HEK293 (cell line): ENCODE measurements around the gene CLDN6.
A peak's percentile ranks its signal among the peaks of the same experiment; 100 is the strongest.

Experiments used
- CTCF ChIA-PET: fragments of 350-600 bp; formaldehyde crosslinking; extraction: SDS; loops from one replicate; lab custom pipeline; 2021; ENCODE audit warnings: antibody characterized with exemption; lab: Yijun Ruan, JAX
- POLR2A ChIA-PET: fragments of 300-600 bp; formaldehyde crosslinking; extraction: SDS; loops from one replicate; lab custom pipeline; 2020; ENCODE audit warnings: antibody characterized with exemption, inconsistent platforms; lab: Yijun Ruan, JAX
- H3K27ac ChIP-seq: fragments of 200-500 bp; sonication (Bioruptor generic); 2 replicates; pipeline ENCODE4 v1.5.1; 2014; ENCODE audit warnings: low read depth, low read length, control low read depth, inconsistent platforms; ENCODE audit errors: extremely low read depth
- H3K36me3 ChIP-seq, 2 experiments: fragments of 200-500 bp in 1 of 2; sonication (Bioruptor generic) in 1 of 2; 1 replicate in 1 of 2; 2 replicates in 1 of 2; pipeline ENCODE4 v1.5.1; 2014 to 2017; ENCODE audit warnings: inconsistent platforms in 2 of 2, low read length in 2 of 2; ENCODE audit not compliant: control insufficient read depth in 2 of 2, insufficient read depth in 1 of 2
- H3K4me1 ChIP-seq: fragments of 200-500 bp; sonication (Bioruptor generic); 2 replicates; pipeline ENCODE4 v1.5.1; 2014; ENCODE audit warnings: mild to moderate bottlenecking, low read length, inconsistent platforms; ENCODE audit not compliant: control insufficient read depth, insufficient read depth
- H3K4me3 ChIP-seq: 2 replicates; pipeline ENCODE4 v1.5.1; 2011; ENCODE audit warnings: low read depth, mild to moderate bottlenecking, control low read depth, low read length, moderate library complexity
- H3K9me3 ChIP-seq: fragments of 200-500 bp; sonication (Bioruptor generic); 2 replicates; pipeline ENCODE4 v1.5.1; 2014; ENCODE audit warnings: low read depth, low read length, inconsistent platforms; ENCODE audit not compliant: control insufficient read depth, insufficient read depth
- BCL11B ChIP-seq: fragments of 450-650 bp; formaldehyde crosslinking; IDR thresholded peaks from 2 replicates; pipeline ENCODE4 v1.5.1; 2016; ENCODE audit warnings: low read depth, missing biosample characterization, missing genetic modification characterization
- EGR2 ChIP-seq: fragments of 450-650 bp; formaldehyde crosslinking; IDR thresholded peaks from 2 replicates; pipeline ENCODE4 v1.5.1; 2016; ENCODE audit warnings: low read depth, missing biosample characterization, missing genetic modification characterization
- GLI4 ChIP-seq: fragments of 450-650 bp; formaldehyde crosslinking; IDR thresholded peaks from 2 replicates; pipeline ENCODE4 v1.5.1; 2016; ENCODE audit warnings: missing biosample characterization, missing genetic modification characterization
- REPIN1 ChIP-seq: fragments of 450-650 bp; formaldehyde crosslinking; IDR thresholded peaks from 2 replicates; pipeline ENCODE4 v1.5.1; 2017; ENCODE audit warnings: missing biosample characterization, missing genetic modification characterization, low read depth
- YY1 ChIP-seq: fragments of 450-650 bp; formaldehyde crosslinking; IDR thresholded peaks from 2 replicates; pipeline ENCODE4 v1.5.1; 2018; ENCODE audit warnings: missing biosample characterization, missing genetic modification characterization
- YY2 ChIP-seq: fragments of 450-650 bp; formaldehyde crosslinking; IDR thresholded peaks from 2 replicates; pipeline ENCODE4 v1.5.1; 2016; ENCODE audit warnings: missing biosample characterization, missing genetic modification characterization
- ZEB2 ChIP-seq: fragments of 450-650 bp; formaldehyde crosslinking; IDR thresholded peaks from 2 replicates; pipeline ENCODE4 v1.5.1; 2016; ENCODE audit warnings: missing biosample characterization, missing genetic modification characterization
- ZIC2 ChIP-seq: fragments of 450-650 bp; formaldehyde crosslinking; IDR thresholded peaks from 2 replicates; pipeline ENCODE4 v1.5.1; 2016; ENCODE audit warnings: missing biosample characterization, missing genetic modification characterization
- ZNF133 ChIP-seq: fragments of 450-650 bp; formaldehyde crosslinking; IDR thresholded peaks from 2 replicates; pipeline ENCODE4 v1.5.1; 2016; ENCODE audit warnings: missing biosample characterization, missing genetic modification characterization
- ZNF274 ChIP-seq, 2 experiments: fragments of 200-500 bp in 1 of 2; fragments of 450-650 bp in 1 of 2; sonication (Bioruptor generic) in 1 of 2; formaldehyde crosslinking in 1 of 2; IDR thresholded peaks; 2 replicates each; pipeline versions ENCODE4 v1.5.1 to v1.6.1; 2014 to 2016; ENCODE audit warnings: borderline replicate concordance in 1 of 2, inconsistent platforms in 1 of 2, low read length in 1 of 2, missing biosample characterization in 1 of 2, missing genetic modification characterization in 1 of 2
- ZNF292 ChIP-seq: fragments of 450-650 bp; formaldehyde crosslinking; IDR thresholded peaks from 2 replicates; pipeline ENCODE4 v1.5.1; 2016; ENCODE audit warnings: low read depth, missing biosample characterization, missing genetic modification characterization, borderline replicate concordance
- ZNF335 ChIP-seq: fragments of 450-650 bp; formaldehyde crosslinking; conservative IDR thresholded peaks from 2 replicates; pipeline ENCODE4 v1.5.1; 2016; ENCODE audit warnings: missing biosample characterization, missing genetic modification characterization
- ZNF394 ChIP-seq: fragments of 450-650 bp; formaldehyde crosslinking; IDR thresholded peaks from 2 replicates; pipeline ENCODE4 v1.5.1; 2016; ENCODE audit warnings: missing biosample characterization, missing genetic modification characterization, mild to moderate bottlenecking, moderate library complexity, borderline replicate concordance
- ZNF521 ChIP-seq: fragments of 450-650 bp; formaldehyde crosslinking; IDR thresholded peaks from 2 replicates; pipeline ENCODE4 v1.5.1; 2017; ENCODE audit warnings: missing biosample characterization, mild to moderate bottlenecking, missing genetic modification characterization
- ZNF549 ChIP-seq: fragments of 450-650 bp; IDR thresholded peaks from 2 replicates; pipeline ENCODE4 v1.5.1; 2018; ENCODE audit warnings: missing biosample characterization, missing genetic modification characterization, mild to moderate bottlenecking, inconsistent platforms, moderate library complexity
- ZNF585B ChIP-seq: fragments of 450-650 bp; formaldehyde crosslinking; IDR thresholded peaks from 2 replicates; pipeline ENCODE4 v1.5.1; 2016; ENCODE audit warnings: missing biosample characterization, missing genetic modification characterization
- TF ChIP-seq, protein P1 (sequence below): fragments of 450-650 bp; formaldehyde crosslinking; IDR thresholded peaks from 2 replicates; pipeline ENCODE4 v1.5.1; 2016; ENCODE audit warnings: missing biosample characterization, missing genetic modification characterization
- TF ChIP-seq, protein P2 (sequence below): fragments of 450-650 bp; formaldehyde crosslinking; IDR thresholded peaks from 2 replicates; pipeline ENCODE4 v1.5.1; 2016; ENCODE audit warnings: missing biosample characterization, missing genetic modification characterization
- TF ChIP-seq, protein P3 (sequence below): fragments of 450-650 bp; formaldehyde crosslinking; conservative IDR thresholded peaks from 2 replicates; pipeline ENCODE4 v1.5.1; 2016; ENCODE audit warnings: low read depth, missing biosample characterization, missing genetic modification characterization
- TF ChIP-seq, protein P4 (sequence below): fragments of 450-650 bp; formaldehyde crosslinking; IDR thresholded peaks from 2 replicates; pipeline ENCODE4 v1.5.1; 2016; ENCODE audit warnings: missing biosample characterization, missing genetic modification characterization
- TF ChIP-seq, protein P5 (sequence below): fragments of 450-650 bp; formaldehyde crosslinking; IDR thresholded peaks from 2 replicates; pipeline ENCODE4 v1.5.1; 2016; ENCODE audit warnings: missing biosample characterization, missing genetic modification characterization

Gene CLDN6

DNA sequence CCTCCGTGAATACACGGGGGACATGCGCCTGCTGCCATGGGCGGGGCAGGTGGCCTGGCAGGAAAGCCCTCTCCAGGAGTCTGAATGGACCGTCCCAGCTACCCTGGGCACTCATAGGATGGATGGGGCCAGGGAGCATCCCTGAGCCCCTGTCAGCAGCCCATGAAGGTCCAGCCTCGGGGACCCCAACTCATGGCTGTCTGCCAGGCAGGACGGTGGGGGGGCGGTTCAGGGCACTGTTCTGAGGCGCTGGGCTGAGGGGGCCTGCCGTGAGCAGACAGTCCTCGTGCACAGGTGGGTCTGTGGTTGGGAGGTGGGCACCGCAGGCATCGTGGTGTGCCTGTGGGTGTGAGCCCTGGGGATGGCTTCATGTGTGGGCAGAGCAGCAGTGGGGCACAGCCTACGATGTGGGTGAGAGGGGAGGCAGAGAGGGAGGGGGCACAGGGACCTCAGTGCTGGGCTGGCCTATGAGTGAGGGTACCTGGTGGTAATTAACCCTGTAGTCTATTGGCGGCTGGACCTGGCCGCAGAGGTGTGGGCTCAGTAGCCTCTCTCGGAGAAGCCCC is 31.3 kb downstream of the CLDN6 start:
- Histone ChIP-seq H3K9me3 (no peaks in the 10 kb centered on the region), H3K4me3 (no peak overlapping the region), H3K27ac (no peak overlapping the region), H3K36me3 (no peaks in the 10 kb centered on the region), H3K4me1 (no peaks in the 10 kb centered on the region; the same call in 1 of the 2 replicates)
- CTCF ChIA-PET: interaction anchor here (1.0 to 1.9 kb wide), 2 partner anchors 60 kb away, joined by 4 to 7 read pairs; no protein-coding TSS in a partner anchor
- POLR2A ChIA-PET: interaction anchor here (1.1 kb wide), 1 partner anchor 42 kb away, joined by 9 read pairs; no protein-coding TSS in a partner anchor
- no peak for TF ChIP-seq ZNF394 (tag by site-specific recombination)
- TF ChIP-seq ZNF274 (IDR thresholded peaks at IDR 0.05; ENCODE audit: low read length): no peak
- TF ChIP-seq ZNF274 (tag by site-specific recombination; IDR thresholded peaks at IDR 0.05; ENCODE audit: borderline replicate concordance): no peak
- TF ChIP-seq YY1 (tag by site-specific recombination): no peak
- TF ChIP-seq ZIC2: peak; percentile 83
- TF ChIP-seq, protein P1, sequence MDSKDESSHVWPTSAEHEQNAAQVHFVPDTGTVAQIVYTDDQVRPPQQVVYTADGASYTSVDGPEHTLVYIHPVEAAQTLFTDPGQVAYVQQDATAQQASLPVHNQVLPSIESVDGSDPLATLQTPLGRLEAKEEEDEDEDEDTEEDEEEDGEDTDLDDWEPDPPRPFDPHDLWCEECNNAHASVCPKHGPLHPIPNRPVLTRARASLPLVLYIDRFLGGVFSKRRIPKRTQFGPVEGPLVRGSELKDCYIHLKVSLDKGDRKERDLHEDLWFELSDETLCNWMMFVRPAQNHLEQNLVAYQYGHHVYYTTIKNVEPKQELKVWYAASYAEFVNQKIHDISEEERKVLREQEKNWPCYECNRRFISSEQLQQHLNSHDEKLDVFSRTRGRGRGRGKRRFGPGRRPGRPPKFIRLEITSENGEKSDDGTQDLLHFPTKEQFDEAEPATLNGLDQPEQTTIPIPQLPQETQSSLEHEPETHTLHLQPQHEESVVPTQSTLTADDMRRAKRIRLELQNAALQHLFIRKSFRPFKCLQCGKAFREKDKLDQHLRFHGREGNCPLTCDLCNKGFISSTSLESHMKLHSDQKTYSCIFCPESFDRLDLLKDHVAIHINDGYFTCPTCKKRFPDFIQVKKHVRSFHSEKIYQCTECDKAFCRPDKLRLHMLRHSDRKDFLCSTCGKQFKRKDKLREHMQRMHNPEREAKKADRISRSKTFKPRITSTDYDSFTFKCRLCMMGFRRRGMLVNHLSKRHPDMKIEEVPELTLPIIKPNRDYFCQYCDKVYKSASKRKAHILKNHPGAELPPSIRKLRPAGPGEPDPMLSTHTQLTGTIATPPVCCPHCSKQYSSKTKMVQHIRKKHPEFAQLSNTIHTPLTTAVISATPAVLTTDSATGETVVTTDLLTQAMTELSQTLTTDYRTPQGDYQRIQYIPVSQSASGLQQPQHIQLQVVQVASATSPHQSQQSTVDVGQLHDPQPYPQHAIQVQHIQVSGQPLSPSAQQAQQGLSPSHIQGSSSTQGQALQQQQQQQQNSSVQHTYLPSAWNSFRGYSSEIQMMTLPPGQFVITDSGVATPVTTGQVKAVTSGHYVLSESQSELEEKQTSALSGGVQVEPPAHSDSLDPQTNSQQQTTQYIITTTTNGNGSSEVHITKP (tag by site-specific recombination): peak; percentile 39; the same call in 1 of the 2 replicates
- TF ChIP-seq ZNF549 (tag by site-specific recombination): no peak
- peak; percentile 87 for TF ChIP-seq EGR2
- TF ChIP-seq, protein P2, sequence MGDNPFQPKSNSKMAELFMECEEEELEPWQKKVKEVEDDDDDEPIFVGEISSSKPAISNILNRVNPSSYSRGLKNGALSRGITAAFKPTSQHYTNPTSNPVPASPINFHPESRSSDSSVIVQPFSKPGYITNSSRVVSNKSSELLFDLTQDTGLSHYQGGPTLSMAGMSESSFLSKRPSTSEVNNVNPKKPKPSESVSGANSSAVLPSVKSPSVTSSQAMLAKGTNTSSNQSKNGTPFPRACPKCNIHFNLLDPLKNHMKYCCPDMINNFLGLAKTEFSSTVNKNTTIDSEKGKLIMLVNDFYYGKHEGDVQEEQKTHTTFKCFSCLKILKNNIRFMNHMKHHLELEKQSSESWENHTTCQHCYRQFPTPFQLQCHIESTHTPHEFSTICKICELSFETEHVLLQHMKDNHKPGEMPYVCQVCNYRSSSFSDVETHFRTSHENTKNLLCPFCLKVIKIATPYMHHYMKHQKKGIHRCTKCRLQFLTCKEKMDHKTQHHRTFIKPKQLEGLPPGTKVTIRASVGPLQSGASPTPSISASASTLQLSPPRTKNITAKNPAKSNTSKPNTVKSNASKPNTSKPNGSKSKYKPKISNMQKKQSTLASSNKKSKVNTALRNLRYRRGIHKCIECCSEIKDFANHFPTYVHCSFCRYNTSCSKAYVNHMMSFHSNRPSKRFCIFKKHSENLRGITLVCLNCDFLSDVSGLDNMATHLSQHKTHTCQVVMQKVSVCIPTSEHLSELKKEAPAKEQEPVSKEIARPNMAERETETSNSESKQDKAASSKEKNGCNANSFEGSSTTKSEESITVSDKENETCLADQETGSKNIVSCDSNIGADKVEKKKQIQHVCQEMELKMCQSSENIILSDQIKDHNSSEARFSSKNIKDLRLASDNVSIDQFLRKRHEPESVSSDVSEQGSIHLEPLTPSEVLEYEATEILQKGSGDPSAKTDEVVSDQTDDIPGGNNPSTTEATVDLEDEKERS (tag by site-specific recombination): no peak
- no peak for TF ChIP-seq ZNF335 (tag by site-specific recombination)
- TF ChIP-seq ZNF292 (tag by site-specific recombination): no peak
- TF ChIP-seq, protein P3, sequence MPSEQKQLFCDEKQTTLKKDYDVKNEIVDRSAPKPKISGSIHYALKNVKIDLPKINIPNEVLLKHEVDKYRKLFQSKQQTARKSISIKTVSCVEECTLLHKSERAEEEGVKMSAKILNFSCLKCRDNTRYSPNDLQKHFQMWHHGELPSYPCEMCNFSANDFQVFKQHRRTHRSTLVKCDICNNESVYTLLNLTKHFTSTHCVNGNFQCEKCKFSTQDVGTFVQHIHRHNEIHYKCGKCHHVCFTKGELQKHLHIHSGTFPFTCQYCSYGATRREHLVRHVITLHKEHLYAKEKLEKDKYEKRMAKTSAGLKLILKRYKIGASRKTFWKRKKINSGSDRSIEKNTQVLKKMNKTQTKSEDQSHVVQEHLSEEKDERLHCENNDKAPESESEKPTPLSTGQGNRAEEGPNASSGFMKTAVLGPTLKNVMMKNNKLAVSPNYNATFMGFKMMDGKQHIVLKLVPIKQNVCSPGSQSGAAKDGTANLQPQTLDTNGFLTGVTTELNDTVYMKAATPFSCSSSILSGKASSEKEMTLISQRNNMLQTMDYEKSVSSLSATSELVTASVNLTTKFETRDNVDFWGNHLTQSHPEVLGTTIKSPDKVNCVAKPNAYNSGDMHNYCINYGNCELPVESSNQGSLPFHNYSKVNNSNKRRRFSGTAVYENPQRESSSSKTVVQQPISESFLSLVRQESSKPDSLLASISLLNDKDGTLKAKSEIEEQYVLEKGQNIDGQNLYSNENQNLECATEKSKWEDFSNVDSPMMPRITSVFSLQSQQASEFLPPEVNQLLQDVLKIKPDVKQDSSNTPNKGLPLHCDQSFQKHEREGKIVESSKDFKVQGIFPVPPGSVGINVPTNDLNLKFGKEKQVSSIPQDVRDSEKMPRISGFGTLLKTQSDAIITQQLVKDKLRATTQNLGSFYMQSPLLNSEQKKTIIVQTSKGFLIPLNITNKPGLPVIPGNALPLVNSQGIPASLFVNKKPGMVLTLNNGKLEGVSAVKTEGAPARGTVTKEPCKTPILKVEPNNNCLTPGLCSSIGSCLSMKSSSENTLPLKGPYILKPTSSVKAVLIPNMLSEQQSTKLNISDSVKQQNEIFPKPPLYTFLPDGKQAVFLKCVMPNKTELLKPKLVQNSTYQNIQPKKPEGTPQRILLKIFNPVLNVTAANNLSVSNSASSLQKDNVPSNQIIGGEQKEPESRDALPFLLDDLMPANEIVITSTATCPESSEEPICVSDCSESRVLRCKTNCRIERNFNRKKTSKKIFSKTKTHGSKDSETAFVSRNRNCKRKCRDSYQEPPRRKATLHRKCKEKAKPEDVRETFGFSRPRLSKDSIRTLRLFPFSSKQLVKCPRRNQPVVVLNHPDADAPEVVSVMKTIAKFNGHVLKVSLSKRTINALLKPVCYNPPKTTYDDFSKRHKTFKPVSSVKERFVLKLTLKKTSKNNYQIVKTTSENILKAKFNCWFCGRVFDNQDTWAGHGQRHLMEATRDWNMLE (tag by site-specific recombination): no peak
- TF ChIP-seq, protein P4, sequence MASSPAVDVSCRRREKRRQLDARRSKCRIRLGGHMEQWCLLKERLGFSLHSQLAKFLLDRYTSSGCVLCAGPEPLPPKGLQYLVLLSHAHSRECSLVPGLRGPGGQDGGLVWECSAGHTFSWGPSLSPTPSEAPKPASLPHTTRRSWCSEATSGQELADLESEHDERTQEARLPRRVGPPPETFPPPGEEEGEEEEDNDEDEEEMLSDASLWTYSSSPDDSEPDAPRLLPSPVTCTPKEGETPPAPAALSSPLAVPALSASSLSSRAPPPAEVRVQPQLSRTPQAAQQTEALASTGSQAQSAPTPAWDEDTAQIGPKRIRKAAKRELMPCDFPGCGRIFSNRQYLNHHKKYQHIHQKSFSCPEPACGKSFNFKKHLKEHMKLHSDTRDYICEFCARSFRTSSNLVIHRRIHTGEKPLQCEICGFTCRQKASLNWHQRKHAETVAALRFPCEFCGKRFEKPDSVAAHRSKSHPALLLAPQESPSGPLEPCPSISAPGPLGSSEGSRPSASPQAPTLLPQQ: no peak
- no peak for TF ChIP-seq GLI4 (tag by site-specific recombination)
- no peak for TF ChIP-seq ZEB2 (tag by site-specific recombination)
- no peak for TF ChIP-seq REPIN1
- TF ChIP-seq, protein P5, sequence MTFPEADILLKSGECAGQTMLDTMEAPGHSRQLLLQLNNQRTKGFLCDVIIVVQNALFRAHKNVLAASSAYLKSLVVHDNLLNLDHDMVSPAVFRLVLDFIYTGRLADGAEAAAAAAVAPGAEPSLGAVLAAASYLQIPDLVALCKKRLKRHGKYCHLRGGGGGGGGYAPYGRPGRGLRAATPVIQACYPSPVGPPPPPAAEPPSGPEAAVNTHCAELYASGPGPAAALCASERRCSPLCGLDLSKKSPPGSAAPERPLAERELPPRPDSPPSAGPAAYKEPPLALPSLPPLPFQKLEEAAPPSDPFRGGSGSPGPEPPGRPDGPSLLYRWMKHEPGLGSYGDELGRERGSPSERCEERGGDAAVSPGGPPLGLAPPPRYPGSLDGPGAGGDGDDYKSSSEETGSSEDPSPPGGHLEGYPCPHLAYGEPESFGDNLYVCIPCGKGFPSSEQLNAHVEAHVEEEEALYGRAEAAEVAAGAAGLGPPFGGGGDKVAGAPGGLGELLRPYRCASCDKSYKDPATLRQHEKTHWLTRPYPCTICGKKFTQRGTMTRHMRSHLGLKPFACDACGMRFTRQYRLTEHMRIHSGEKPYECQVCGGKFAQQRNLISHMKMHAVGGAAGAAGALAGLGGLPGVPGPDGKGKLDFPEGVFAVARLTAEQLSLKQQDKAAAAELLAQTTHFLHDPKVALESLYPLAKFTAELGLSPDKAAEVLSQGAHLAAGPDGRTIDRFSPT: peak; percentile 53; the same call in 1 of the 2 replicates
- TF ChIP-seq ZNF521 (tag by site-specific recombination): no peak
- no peak for TF ChIP-seq BCL11B
- TF ChIP-seq ZNF133 (tag by site-specific recombination): no peak
- TF ChIP-seq ZNF585B (tag by site-specific recombination): no peak
- TF ChIP-seq YY2 (tag by site-specific recombination): no peak
